Left lung (tissue), 10 donors: ENCODE data around the gene ZFP62. TPM values are rescaled to one million over a fixed set of nuclear protein-coding genes. Genes with fewer than 3 reads are reported as not detected.

Experiments
- ATAC-seq: fragments of 200-7000 bp; cut with Tn5 transposase; one replicate; pipeline ENCODE4 v1.9.1; 2020; ENCODE audit warnings: moderate library complexity
- DNase-seq, 4 donors: peaks; one replicate each; pipeline ENCODE4 v3.0.0-alpha.2; 2013 to 2020
- H3K27ac ChIP-seq, 2 donors: fragments of 200-600 bp; sonication (generic) in 1 of 2; one replicate each; pipeline versions ENCODE4 v1.5.0 to v1.8.0; 2020 to 2021
- H3K27me3 ChIP-seq, 2 donors: fragments of 200-600 bp; sonication (generic) in 1 of 2; one replicate each; pipeline versions ENCODE4 v1.5.0 to v1.8.0; 2020 to 2021
- H3K36me3 ChIP-seq, 2 donors: fragments of 200-600 bp; sonication (generic) in 1 of 2; one replicate each; pipeline versions ENCODE4 v1.5.0 to v1.8.0; 2020 to 2021
- H3K4me1 ChIP-seq, 2 donors: fragments of 200-600 bp; one replicate each; pipeline ENCODE4 v1.8.0; 2021
- H3K4me3 ChIP-seq, 2 donors: fragments of 200-600 bp; sonication (generic) in 1 of 2; one replicate each; pipeline versions ENCODE4 v1.5.0 to v1.8.0; 2020 to 2021; ENCODE audit warnings: mild to moderate bottlenecking in 1 of 2
- H3K9me3 ChIP-seq, 2 donors: fragments of 200-600 bp; sonication (generic) in 1 of 2; one replicate each; pipeline versions ENCODE4 v1.5.0 to v1.8.0; 2020 to 2021
- CTCF ChIP-seq, 2 donors: fragments of 200-600 bp; sonication (generic) in 1 of 2; IDR thresholded peaks; one replicate each; pipeline versions ENCODE4 v1.5.0 to v1.8.0; 2021; ENCODE audit warnings: antibody characterized with exemption in 2 of 2
- intact Hi-C, 2 donors: fragments of 100-400 bp; cut with DNase I; formaldehyde crosslinking; loops; one replicate each; pipeline versions ENCODE4 v1.11.2 to v1.14.2; 2022
- polyA plus RNA-seq, 6 donors: library from polyadenylated mRNA; unstranded; fragments of 120-200 nt; gene quantifications; one replicate each; pipeline ENCODE4 v1.2.1, GENCODE V29; 2013; ENCODE audit not compliant: insufficient read length in 6 of 6
- total RNA-seq, 2 donors: library from RNA; stranded (reverse); fragmentation: NEBNext Ultra II Directional; extraction: Animal tissue kit (Norgen Biotek cat#: 25700); gene quantifications; one replicate each; pipeline ENCODE4 v1.2.1, GENCODE V29; 2021
- donor health status: DM: no; HTN: yes; CAD: no.
- donor health status: DM: no; HTN: no; CAD: no.

Gene ZFP62
- total and polyA plus RNA-seq, 8 donors: 21.4 to 66.1 (median 58.1) TPM

GRCh38 chr5:180874804-180875582, 13.9 kb upstream of the ZFP62 start:
- Histone ChIP-seq H3K4me3 (no peak overlapping the region), H3K4me1 (peaks cover 0 to 19% of the 10 kb centered on the region in 2 donors), H3K9me3 (no peaks in the 10 kb centered on the region), H3K36me3 (no peaks in the 10 kb centered on the region), H3K27me3 (no peaks in the 10 kb centered on the region), H3K27ac (no peak overlapping the region)
- ATAC-seq (no peak), DNase-seq (no peak)
- no peak for TF ChIP-seq CTCF (IDR thresholded peaks at IDR 0.05)
- intact Hi-C loops: no loop called here

GRCh38 chr5:180873615-180874520, 12.8 kb upstream of the ZFP62 start:
- DNase-seq (peak in 1 of 4 donors; percentile 56), ATAC-seq (peak; percentile 75)
- TF ChIP-seq CTCF (IDR thresholded peaks at IDR 0.05): no peak
- Histone ChIP-seq H3K27me3 (no peaks in the 10 kb centered on the region), H3K9me3 (no peaks in the 10 kb centered on the region), H3K4me3 (no peak overlapping the region), H3K4me1 (peaks cover 0 to 23% of the 10 kb centered on the region in 2 donors), H3K36me3 (no peaks in the 10 kb centered on the region), H3K27ac (peak overlapping the region in 1 of 2 donors; percentile 78)
- intact Hi-C loops: no loop called here

- H3K4me3 ChIP-seq: no peak overlapping the region
- no peaks in the 10 kb centered on the region for H3K9me3 ChIP-seq
- peaks cover 0 to 26% of the 10 kb centered on the region in 2 donors for H3K4me1 ChIP-seq
- no peaks in the 10 kb centered on the region for H3K36me3 ChIP-seq
- no peak overlapping the region for H3K27ac ChIP-seq
- ATAC-seq: no peak
- DNase-seq: no peak
- H3K27me3 ChIP-seq: no peaks in the 10 kb centered on the region
- intact Hi-C loops: no loop called here
- TF ChIP-seq CTCF (IDR thresholded peaks at IDR 0.05): no peak
Observed at GRCh38 chr5:180872419-180872818, 11.3 kb upstream of the ZFP62 start.

GRCh38 chr5:180870276-180871068, 9.4 kb upstream of the ZFP62 start:
- no peak overlapping the region for H3K27ac ChIP-seq

More at GRCh38 chr5:180870276-180871068, 9.4 kb upstream of the ZFP62 start:
- Histone ChIP-seq H3K4me3 (no peak overlapping the region), H3K9me3 (no peaks in the 10 kb centered on the region), H3K27me3 (no peaks in the 10 kb centered on the region), H3K4me1 (peaks cover 0 to 26% of the 10 kb centered on the region in 2 donors), H3K36me3 (no peaks in the 10 kb centered on the region)
- ATAC-seq (no peak), DNase-seq (no peak)
- intact Hi-C loops: no loop called here
- TF ChIP-seq CTCF (IDR thresholded peaks at IDR 0.05): no peak
